Neural progenitor cell (in vitro differentiated cells): ENCODE results near the gene SNX30.

ENCODE experiments used
- EZH2 ChIP-seq: fragments of 200-600 bp; sonication (generic); IDR thresholded peaks from 2 replicates; pipeline ENCODE4 v1.6.1; 2017; ENCODE audit warnings: antibody characterized with exemption, mild to moderate bottlenecking, moderate library complexity
- EZH2phosphoT487 ChIP-seq: fragments of 200-600 bp; sonication (generic); IDR thresholded peaks from 2 replicates; pipeline ENCODE4 v1.6.1; 2017; ENCODE audit warnings: antibody characterized with exemption
- TF ChIP-seq, protein P1 (sequence below): fragments of 200-600 bp; sonication (generic); IDR thresholded peaks from 2 replicates; pipeline ENCODE4 v1.5.1; 2017; ENCODE audit warnings: antibody characterized with exemption, mild to moderate bottlenecking

DNA sequence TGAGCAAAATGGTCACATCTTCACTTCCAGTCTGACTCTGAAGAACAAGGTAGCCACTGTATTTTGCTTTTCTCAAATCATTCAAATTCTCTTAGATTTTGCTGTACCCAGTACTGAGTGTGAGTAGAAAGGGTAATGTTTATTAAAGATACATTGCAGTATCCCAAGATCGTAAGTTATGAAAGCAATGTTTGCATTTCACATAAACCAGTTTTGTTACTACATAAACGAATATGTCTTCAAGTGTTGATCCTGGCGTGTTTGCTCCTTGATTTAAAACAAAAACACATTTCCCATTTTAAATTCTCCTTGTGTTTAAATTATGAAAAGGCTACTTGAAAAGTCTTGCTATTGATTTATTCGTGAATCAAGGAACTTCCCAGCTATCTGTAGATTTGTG, 22.0 kb downstream of the SNX30 start:
- TF ChIP-seq, protein P1, sequence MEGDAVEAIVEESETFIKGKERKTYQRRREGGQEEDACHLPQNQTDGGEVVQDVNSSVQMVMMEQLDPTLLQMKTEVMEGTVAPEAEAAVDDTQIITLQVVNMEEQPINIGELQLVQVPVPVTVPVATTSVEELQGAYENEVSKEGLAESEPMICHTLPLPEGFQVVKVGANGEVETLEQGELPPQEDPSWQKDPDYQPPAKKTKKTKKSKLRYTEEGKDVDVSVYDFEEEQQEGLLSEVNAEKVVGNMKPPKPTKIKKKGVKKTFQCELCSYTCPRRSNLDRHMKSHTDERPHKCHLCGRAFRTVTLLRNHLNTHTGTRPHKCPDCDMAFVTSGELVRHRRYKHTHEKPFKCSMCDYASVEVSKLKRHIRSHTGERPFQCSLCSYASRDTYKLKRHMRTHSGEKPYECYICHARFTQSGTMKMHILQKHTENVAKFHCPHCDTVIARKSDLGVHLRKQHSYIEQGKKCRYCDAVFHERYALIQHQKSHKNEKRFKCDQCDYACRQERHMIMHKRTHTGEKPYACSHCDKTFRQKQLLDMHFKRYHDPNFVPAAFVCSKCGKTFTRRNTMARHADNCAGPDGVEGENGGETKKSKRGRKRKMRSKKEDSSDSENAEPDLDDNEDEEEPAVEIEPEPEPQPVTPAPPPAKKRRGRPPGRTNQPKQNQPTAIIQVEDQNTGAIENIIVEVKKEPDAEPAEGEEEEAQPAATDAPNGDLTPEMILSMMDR = no peak
- TF ChIP-seq EZH2 (no peak), EZH2phosphoT487 (no peak)
